K562 (cell line): ENCODE data around the gene RNH1.

ENCODE experiments used
- GABPA ChIP-seq: fragments of 200-800 bp; sonication (Bioruptor generic); conservative IDR thresholded peaks from 2 replicates; pipeline ENCODE4 v1.6.1; 2016; ENCODE audit warnings: low read depth, missing genetic modification characterization, missing compliant biosample characterization
- HNRNPH1 ChIP-seq: fragments of 200-400 bp; formaldehyde crosslinking; optimal IDR thresholded peaks from 2 replicates; pipeline ENCODE3; 2017; ENCODE audit warnings: low read depth, mild to moderate bottlenecking, low read length, moderate library complexity
- NUFIP1 ChIP-seq: fragments of 450-650 bp; IDR thresholded peaks from 2 replicates; pipeline ENCODE4 v1.6.1; 2018; ENCODE audit not compliant: partially characterized antibody
- SMARCA5 ChIP-seq: fragments of 450-650 bp; IDR thresholded peaks from 2 replicates; pipeline ENCODE4 v1.6.1; 2016
- SRSF9 ChIP-seq: fragments of 200-400 bp; formaldehyde crosslinking; IDR thresholded peaks from 2 replicates; pipeline ENCODE4 v1.6.1; 2017; ENCODE audit warnings: low read depth, low read length, borderline replicate concordance
- TF ChIP-seq, protein P1 (sequence below), 3 experiments: IDR thresholded peaks in 2 of 3; conservative IDR thresholded peaks in 1 of 3; 2 replicates each; pipeline ENCODE4 v1.5.1; 2011 to 2012; ENCODE audit warnings: low read length in 3 of 3, mild to moderate bottlenecking in 3 of 3, control low read depth in 2 of 3, improper control_type of control experiment in 1 of 3, inconsistent platforms in 1 of 3, low read depth in 1 of 3, mixed read lengths in 1 of 3, moderate library complexity in 1 of 3; ENCODE audit not compliant: insufficient read depth in 2 of 3
- TF ChIP-seq, protein P2 (sequence below): sonication (generic); formaldehyde crosslinking; IDR thresholded peaks from 2 replicates; pipeline ENCODE4 v1.8.1; 2023; ENCODE audit warnings: mild to moderate bottlenecking, missing genetic modification reagents

DNA sequence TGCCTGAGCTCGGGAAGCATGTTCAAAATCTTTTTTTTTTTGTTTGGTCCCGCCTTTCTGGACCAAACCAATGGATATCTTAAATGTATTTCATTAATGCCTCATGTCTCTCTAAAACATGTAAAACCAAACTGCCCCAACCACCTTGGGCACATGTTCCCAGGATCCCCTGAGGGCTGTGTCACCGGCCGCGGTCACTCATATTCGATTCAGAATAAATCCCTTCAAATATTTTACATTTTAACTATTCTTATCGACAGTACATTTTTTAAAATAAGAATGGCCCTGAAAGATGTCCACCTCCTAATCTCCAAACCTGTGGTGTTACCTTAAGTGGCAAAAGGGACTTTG, 2.1 kb downstream of the RNH1 start:
- TF ChIP-seq NUFIP1 = no peak
- TF ChIP-seq SRSF9 = no peak
- TF ChIP-seq GABPA (tag) = no peak
- TF ChIP-seq SMARCA5 = no peak
- TF ChIP-seq, protein P1, sequence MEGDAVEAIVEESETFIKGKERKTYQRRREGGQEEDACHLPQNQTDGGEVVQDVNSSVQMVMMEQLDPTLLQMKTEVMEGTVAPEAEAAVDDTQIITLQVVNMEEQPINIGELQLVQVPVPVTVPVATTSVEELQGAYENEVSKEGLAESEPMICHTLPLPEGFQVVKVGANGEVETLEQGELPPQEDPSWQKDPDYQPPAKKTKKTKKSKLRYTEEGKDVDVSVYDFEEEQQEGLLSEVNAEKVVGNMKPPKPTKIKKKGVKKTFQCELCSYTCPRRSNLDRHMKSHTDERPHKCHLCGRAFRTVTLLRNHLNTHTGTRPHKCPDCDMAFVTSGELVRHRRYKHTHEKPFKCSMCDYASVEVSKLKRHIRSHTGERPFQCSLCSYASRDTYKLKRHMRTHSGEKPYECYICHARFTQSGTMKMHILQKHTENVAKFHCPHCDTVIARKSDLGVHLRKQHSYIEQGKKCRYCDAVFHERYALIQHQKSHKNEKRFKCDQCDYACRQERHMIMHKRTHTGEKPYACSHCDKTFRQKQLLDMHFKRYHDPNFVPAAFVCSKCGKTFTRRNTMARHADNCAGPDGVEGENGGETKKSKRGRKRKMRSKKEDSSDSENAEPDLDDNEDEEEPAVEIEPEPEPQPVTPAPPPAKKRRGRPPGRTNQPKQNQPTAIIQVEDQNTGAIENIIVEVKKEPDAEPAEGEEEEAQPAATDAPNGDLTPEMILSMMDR (IDR thresholded peaks at IDR 0.05 in 2 of 3, conservative IDR thresholded peaks at IDR 0.05 in 1 of 3; ENCODE audit: insufficient read depth in 2 of 3, low read depth in 1 of 3, low read length in 3 of 3) = no peak
- TF ChIP-seq HNRNPH1 = no peak
- TF ChIP-seq, protein P2, sequence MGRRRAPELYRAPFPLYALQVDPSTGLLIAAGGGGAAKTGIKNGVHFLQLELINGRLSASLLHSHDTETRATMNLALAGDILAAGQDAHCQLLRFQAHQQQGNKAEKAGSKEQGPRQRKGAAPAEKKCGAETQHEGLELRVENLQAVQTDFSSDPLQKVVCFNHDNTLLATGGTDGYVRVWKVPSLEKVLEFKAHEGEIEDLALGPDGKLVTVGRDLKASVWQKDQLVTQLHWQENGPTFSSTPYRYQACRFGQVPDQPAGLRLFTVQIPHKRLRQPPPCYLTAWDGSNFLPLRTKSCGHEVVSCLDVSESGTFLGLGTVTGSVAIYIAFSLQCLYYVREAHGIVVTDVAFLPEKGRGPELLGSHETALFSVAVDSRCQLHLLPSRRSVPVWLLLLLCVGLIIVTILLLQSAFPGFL (CRISPR knock-in tag) = no peak
